ENCODE results near the gene PTPRN2. TPM values are rescaled to one million over a fixed set of nuclear protein-coding genes. Genes with fewer than 3 reads are reported as not detected.
A peak's percentile ranks its signal among the peaks of the same experiment; 100 is the strongest.

PTPRN2 gene
- polyA plus RNA-seq, 6 donors from 2014 or later = 1.4 to 4.6 (median 3.8) TPM

- DNase-seq (no peak), ATAC-seq (ENCODE audit: low read depth in 2 of 2) (no peak)
- Mint-ChIP-seq H3K9me3 (peaks cover 0 to 3% (median 0%) of the 10 kb centered on the region in 7 donors), H3K27ac (no peak overlapping the region), H3K27me3 (peaks cover 0 to 9% (median 4%) of the 10 kb centered on the region in 3 donors), H3K4me3 (no peak overlapping the region), H3K36me3 (no peaks in the 10 kb centered on the region), H3K4me1 (no peaks in the 10 kb centered on the region)
These were observed 561.7 kb downstream of the PTPRN2 start for GRCh38 chr7:158025686-158026600.

GRCh38 chr7:158024881-158025280, 562.7 kb downstream of the PTPRN2 start:
- H3K9me3 Mint-ChIP-seq = peaks cover 0 to 3% (median 0%) of the 10 kb centered on the region in 7 donors
- ATAC-seq (ENCODE audit: low read depth in 2 of 2) (no peak), DNase-seq (no peak)
- H3K27me3 Mint-ChIP-seq = peaks cover 0 to 7% (median 5%) of the 10 kb centered on the region in 3 donors
- H3K4me3 Mint-ChIP-seq = no peak overlapping the region
- no peak overlapping the region for H3K27ac Mint-ChIP-seq
- H3K4me1 Mint-ChIP-seq = no peaks in the 10 kb centered on the region
- no peaks in the 10 kb centered on the region for H3K36me3 Mint-ChIP-seq

DNA sequence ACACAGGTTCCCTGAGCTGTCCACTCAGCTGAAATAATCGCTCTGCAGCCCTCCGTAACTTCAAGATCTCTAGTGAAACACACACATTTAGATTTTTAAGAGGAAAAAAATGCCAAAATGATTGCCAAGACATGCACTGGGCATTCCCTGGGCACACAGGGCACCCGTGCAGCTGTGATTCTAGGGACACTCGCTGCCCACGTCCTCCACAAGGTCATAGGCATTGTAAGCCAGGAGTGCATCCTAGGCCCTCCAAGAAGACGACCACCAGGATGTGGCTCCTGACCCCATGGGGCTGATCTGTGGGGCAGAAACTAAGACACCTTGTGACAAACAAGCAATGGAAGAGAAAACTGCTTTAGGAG, 563.3 kb downstream of the PTPRN2 start:
- no peak for ATAC-seq (ENCODE audit: low read depth in 2 of 2)
- Mint-ChIP-seq H3K4me3 (no peak overlapping the region), H3K36me3 (no peaks in the 10 kb centered on the region), H3K27ac (no peak overlapping the region), H3K4me1 (no peaks in the 10 kb centered on the region), H3K9me3 (peaks cover 0 to 2% (median 0%) of the 10 kb centered on the region in 7 donors), H3K27me3 (peaks cover 0 to 5% (median 2%) of the 10 kb centered on the region in 3 donors)
- no peak for DNase-seq

DNA sequence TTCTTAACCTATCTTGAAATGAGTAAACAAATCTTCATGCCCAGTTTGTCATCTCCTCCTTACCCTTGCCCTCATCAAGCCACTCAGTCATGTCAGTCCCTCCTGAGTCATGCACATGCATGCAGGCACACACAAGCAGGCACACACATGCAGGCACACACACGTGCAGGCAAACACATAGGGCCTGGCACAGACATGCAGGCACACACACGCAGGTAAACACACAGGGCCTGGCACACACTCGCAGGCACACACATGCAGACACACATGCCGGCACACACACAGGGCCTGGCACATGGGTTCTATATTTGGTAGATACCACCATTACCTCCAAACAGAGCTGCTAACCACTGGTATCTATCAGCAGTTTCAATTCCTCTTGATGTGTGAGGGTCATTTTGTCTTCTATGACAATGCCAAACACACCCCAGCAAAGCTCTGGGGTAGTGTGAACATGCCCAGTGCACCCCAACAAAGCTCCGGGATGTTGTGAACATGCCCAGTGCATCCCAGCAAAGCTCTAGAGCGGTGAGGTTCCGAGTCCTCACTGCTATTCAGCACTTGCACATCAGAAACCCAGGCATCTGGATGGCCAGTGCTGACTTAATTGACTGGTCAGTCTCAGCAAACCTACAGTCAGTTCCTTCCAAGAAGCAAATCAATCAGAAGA, 563.8 kb downstream of the PTPRN2 start:
- no peaks in the 10 kb centered on the region for H3K36me3 Mint-ChIP-seq
- no peaks in the 10 kb centered on the region for H3K4me1 Mint-ChIP-seq
- ATAC-seq (ENCODE audit: low read depth in 2 of 2) = no peak
- no peak overlapping the region for H3K27ac Mint-ChIP-seq
- H3K27me3 Mint-ChIP-seq = peaks cover 0 to 5% (median 0%) of the 10 kb centered on the region in 3 donors
- DNase-seq = no peak
- H3K9me3 Mint-ChIP-seq = no peaks in the 10 kb centered on the region
- no peak overlapping the region for H3K4me3 Mint-ChIP-seq

- ATAC-seq (ENCODE audit: low read depth in 2 of 2) = no peak
- Mint-ChIP-seq H3K9me3 (no peaks in the 10 kb centered on the region), H3K27me3 (peaks cover 0 to 5% (median 0%) of the 10 kb centered on the region in 3 donors), H3K4me3 (no peak overlapping the region), H3K27ac (no peak overlapping the region), H3K36me3 (no peaks in the 10 kb centered on the region), H3K4me1 (no peaks in the 10 kb centered on the region)
- DNase-seq = no peak
These were observed 564.5 kb downstream of the PTPRN2 start for GRCh38 chr7:158023157-158023556.

- ATAC-seq (ENCODE audit: low read depth in 2 of 2) (no peak), DNase-seq (no peak)
- peaks cover 0 to 5% (median 0%) of the 10 kb centered on the region in 3 donors for H3K27me3 Mint-ChIP-seq
- no peaks in the 10 kb centered on the region for H3K4me1 Mint-ChIP-seq
- H3K27ac Mint-ChIP-seq = no peak overlapping the region
- no peaks in the 10 kb centered on the region for H3K36me3 Mint-ChIP-seq
- peak overlapping the region in 1 of 8 donors; percentile 68 for H3K4me3 Mint-ChIP-seq
- no peaks in the 10 kb centered on the region for H3K9me3 Mint-ChIP-seq
These were observed 565.0 kb downstream of the PTPRN2 start for GRCh38 chr7:158022601-158023000.

GRCh38 chr7:158021836-158022235, 565.8 kb downstream of the PTPRN2 start:
- Mint-ChIP-seq H3K36me3 (no peaks in the 10 kb centered on the region), H3K27me3 (peaks cover 0 to 5% (median 0%) of the 10 kb centered on the region in 3 donors), H3K4me3 (no peak overlapping the region), H3K4me1 (no peaks in the 10 kb centered on the region), H3K27ac (no peak overlapping the region), H3K9me3 (no peaks in the 10 kb centered on the region)
- DNase-seq (no peak), ATAC-seq (ENCODE audit: low read depth in 2 of 2) (no peak)

DNA sequence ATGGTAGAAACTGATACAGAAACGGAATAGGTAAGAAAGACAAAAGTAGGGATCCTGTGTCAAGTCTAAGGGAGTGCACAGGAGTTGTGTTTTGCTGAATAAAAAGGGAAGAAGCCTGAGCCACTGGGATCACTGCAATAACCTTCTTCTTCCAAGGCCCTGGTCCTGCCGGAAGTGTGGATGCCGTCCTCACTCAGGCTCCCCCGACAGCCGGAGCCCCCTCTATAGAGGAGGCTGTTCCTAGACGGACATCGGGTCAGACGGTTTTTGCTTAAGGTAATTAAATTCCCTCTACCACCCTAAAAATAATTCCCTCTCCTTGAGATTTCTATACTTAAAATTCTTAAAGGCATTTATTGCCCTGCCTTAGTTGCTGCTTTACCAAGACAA, 566.9 kb downstream of the PTPRN2 start:
- Mint-ChIP-seq H3K27ac (no peak overlapping the region), H3K36me3 (no peaks in the 10 kb centered on the region), H3K4me1 (no peaks in the 10 kb centered on the region), H3K4me3 (no peak overlapping the region), H3K27me3 (peaks cover 0 to 5% (median 0%) of the 10 kb centered on the region in 3 donors), H3K9me3 (no peaks in the 10 kb centered on the region)
- DNase-seq (no peak), ATAC-seq (ENCODE audit: low read depth in 2 of 2) (no peak)

DNA sequence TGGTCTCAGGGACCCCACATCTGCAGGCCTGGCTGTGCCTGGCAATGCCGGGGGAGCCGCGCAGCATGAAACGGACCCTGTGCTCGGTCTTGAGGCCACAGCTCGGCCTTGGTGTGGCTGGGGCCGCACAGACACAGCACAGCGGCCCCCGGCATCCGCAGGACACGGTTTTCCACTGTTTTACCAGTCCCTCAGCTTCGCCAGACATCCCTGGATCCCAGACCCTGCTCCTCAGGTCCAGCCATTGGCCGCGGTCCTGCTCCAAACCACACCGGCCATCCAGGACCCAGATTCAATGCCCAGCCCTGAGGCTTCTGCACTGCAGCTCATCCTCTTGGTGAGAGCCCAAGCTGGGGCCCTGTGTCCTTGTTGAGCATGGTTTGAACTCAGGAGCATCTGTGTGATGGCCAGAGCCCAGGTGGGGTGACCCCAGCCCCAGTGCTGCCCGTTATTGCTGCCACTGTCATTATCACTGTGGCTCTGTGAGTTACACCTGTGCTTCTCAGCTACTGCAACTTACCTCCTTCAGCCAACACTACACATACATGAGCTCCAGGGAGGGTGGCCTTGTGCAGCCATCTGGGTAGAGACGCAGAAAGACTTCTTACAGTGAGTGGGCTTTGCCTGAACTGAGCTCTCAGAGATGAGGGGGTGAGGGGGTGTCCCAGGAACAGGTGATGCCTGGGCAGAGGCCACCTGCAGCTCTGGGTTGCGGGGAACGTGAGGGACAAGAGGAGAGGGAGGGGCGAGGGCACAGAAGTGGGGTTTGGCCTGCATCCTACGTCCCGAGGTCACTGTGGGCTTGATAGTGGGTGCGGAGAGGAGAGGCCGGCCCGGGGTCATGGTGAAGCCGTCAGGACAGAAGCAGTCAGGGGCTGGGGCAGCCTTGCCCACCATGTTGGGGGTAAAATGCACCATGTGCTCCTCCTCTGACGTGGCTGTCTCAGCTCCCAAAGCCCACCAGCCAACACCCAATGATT, 567.6 kb downstream of the PTPRN2 start:
- Mint-ChIP-seq H3K9me3 (no peaks in the 10 kb centered on the region), H3K4me3 (no peak overlapping the region), H3K27ac (no peak overlapping the region), H3K36me3 (no peaks in the 10 kb centered on the region), H3K4me1 (no peaks in the 10 kb centered on the region), H3K27me3 (peaks cover 0 to 5% (median 0%) of the 10 kb centered on the region in 3 donors)
- DNase-seq (no peak), ATAC-seq (ENCODE audit: low read depth in 2 of 2) (no peak)

GRCh38 chr7:158018971-158019645, 568.5 kb downstream of the PTPRN2 start:
- no peak overlapping the region for H3K27ac Mint-ChIP-seq
- H3K27me3 Mint-ChIP-seq = peaks cover 0 to 5% (median 0%) of the 10 kb centered on the region in 3 donors
- DNase-seq (no peak), ATAC-seq (ENCODE audit: low read depth in 2 of 2) (no peak)
- no peak overlapping the region for H3K4me3 Mint-ChIP-seq
- no peaks in the 10 kb centered on the region for H3K36me3 Mint-ChIP-seq
- no peaks in the 10 kb centered on the region for H3K4me1 Mint-ChIP-seq
- no peaks in the 10 kb centered on the region for H3K9me3 Mint-ChIP-seq

DNA sequence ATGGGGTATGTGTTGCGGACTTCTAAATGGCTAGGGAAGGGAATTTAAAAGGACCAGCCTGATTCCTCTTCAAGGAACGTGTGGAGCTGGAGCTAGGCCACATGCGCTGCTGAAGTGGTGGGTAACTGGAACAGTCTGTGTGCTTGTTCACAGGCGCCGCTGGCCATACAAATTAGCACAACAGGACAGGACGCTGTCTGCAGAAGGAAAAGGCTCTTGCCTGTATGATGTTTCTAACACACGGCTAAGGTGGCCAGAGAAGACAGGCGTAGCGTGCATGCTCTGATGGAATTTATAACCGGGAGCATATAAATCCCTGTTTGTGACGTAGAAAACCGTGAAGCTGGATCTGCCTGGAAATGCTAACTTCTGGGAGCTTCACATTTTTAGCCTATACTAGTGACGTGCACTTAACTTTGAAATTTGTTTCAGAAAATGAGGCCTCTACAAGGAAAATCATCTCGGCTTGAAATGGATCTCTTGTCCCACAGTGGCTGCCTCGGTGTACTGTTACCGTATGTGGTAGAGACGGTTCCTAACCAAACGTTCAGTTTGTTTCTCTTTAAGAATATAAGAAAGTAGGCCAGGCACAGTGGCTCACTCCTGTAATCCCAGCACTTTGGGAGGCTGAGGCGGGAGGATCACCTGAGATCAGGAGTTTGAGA, 569.4 kb downstream of the PTPRN2 start:
- H3K4me3 Mint-ChIP-seq = no peak overlapping the region
- H3K27ac Mint-ChIP-seq = no peak overlapping the region
- H3K36me3 Mint-ChIP-seq = no peaks in the 10 kb centered on the region
- ATAC-seq (ENCODE audit: low read depth in 2 of 2) = no peak
- no peaks in the 10 kb centered on the region for H3K9me3 Mint-ChIP-seq
- no peaks in the 10 kb centered on the region for H3K4me1 Mint-ChIP-seq
- peaks cover 0 to 5% (median 0%) of the 10 kb centered on the region in 3 donors for H3K27me3 Mint-ChIP-seq
- DNase-seq = no peak
